ENCODE results near the gene RMDN3. TPM values are rescaled to one million over a fixed set of nuclear protein-coding genes. Genes with fewer than 3 reads are reported as not detected.

RMDN3 gene
- total RNA-seq, 4 donors from 2014 or later, result 21.3 to 31.9 (median 26.4) TPM

- peaks cover 4 to 61% (median 19%) of the 10 kb centered on the region in 3 donors for H3K36me3 ChIP-seq
Observed at GRCh38 chr15:40751745-40752144, 3.3 kb downstream of the RMDN3 start.

DNA sequence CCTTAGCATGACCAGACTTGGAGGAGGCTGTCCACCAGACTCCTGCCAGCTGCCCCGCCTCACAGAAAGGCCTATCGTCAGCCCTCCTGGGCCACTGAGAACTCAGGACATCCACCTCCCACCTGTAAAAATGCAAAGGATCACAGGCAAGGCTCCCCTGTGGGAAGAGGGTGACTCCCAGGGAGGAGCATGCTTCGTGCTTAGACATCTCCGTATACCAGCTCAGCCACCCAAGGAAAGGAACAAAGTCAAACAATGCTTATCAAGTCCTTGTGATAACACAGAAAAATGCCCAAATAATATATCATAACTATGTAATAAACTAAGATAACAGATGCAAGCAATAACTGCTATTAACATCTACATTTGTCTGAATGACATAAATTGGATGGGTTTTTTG, 4.2 kb downstream of the RMDN3 start:
- no peaks in the 10 kb centered on the region for H3K27me3 ChIP-seq
- no peaks in the 10 kb centered on the region for H3K9me3 ChIP-seq

More at GRCh38 chr15:40751745-40752144, 3.3 kb downstream of the RMDN3 start:
- WGBS, 2 donors, result 93 to 100% methylated on average over 1 to 7 of the region's 12 CpGs
- peaks cover 6 to 35% (median 7%) of the 10 kb centered on the region in 3 donors for H3K4me1 ChIP-seq
- no peaks in the 10 kb centered on the region for H3K27me3 ChIP-seq
- H3K4me3 ChIP-seq, result no peak overlapping the region
- TF ChIP-seq CTCF (IDR thresholded peaks at IDR 0.05) (no peak), POLR2A (IDR thresholded peaks at IDR 0.05) (no peak)
- H3K9me3 ChIP-seq, result no peaks in the 10 kb centered on the region
- H3K27ac ChIP-seq, result no peak overlapping the region
- intact Hi-C loops (cut with DNase I), result no loop called here
- no peak for DNase-seq

GRCh38 chr15:40749151-40749630, 5.9 kb downstream of the RMDN3 start:
- H3K4me3 ChIP-seq, result no peak overlapping the region
- WGBS, 2 donors, result 93 to 100% methylated on average over 1 to 4 of the region's 4 CpGs
- intact Hi-C loops (cut with DNase I), result no loop called here

More for the DNA sequence above, 4.2 kb downstream of the RMDN3 start:
- intact Hi-C loops (cut with DNase I), result no loop called here
- Histone ChIP-seq H3K4me3 (no peak overlapping the region), H3K36me3 (peaks cover 4 to 66% (median 19%) of the 10 kb centered on the region in 3 donors), H3K27ac (no peak overlapping the region), H3K4me1 (peaks cover 6 to 33% (median 7%) of the 10 kb centered on the region in 3 donors)
- WGBS, 2 donors, result 82 to 88% methylated on average over 4 of the region's 4 CpGs
- TF ChIP-seq CTCF (IDR thresholded peaks at IDR 0.05), result no peak
- TF ChIP-seq POLR2A (IDR thresholded peaks at IDR 0.05), result no peak
- DNase-seq, result no peak

DNA sequence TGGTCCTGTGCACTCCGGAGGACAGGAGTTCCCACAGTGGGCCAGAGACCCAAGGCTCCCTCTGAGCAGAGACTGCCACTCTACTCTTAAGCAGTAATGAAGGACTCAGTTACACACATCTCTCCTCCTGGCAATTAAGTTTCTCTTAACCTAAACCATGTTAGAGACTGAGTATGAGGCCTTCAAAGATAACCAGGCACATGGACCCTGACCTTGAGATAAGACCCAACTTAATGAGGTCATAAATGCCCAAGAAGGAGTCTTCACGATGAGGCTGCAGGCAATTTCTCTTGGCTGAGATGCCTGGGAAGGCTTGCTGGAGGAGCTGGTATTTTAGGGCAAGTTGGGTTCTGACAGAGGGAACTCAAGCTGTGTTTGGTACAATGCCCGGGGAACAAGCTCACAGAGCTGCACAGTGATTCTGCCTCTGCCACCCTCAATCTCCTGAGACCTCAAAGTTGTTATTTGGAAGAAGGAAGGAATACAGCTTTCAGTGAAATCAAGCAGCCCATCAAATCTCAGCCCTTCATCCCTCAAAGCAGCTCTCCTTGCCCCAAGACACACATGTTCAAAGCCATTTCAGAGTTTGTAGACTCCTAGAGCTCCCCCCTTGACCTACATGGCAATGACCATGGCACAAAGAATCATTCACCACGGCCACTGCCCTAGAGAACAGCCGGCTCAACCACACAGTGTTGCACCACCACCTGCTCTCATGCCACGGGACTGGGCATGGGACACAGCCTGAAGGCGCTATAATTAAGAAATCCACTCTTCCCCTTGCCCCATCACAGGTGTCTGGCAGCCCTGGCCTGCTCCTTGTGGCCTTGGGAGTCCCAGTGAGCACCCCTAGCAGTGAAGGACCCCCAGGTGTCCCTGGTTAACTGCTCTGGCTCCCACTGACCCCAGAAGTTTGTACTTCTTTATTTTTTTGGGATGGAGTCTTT, 7.1 kb downstream of the RMDN3 start:
- 68 to 72% methylated on average over 5 to 6 of the region's 7 CpGs for whole genome bisulfite sequencing, 2 donors
- Histone ChIP-seq H3K4me3 (no peak overlapping the region), H3K4me1 (peaks cover 0 to 10% (median 0%) of the 10 kb centered on the region in 3 donors), H3K36me3 (peaks cover 10 to 95% (median 23%) of the 10 kb centered on the region in 3 donors), H3K9me3 (no peaks in the 10 kb centered on the region), H3K27ac (no peak overlapping the region), H3K27me3 (no peaks in the 10 kb centered on the region)
- intact Hi-C loops (cut with DNase I), result no loop called here
- no peak for DNase-seq
- no peak for TF ChIP-seq POLR2A (IDR thresholded peaks at IDR 0.05)
- no peak for TF ChIP-seq CTCF (IDR thresholded peaks at IDR 0.05)

More at GRCh38 chr15:40749151-40749630, 5.9 kb downstream of the RMDN3 start:
- Histone ChIP-seq H3K27me3 (no peaks in the 10 kb centered on the region), H3K27ac (no peak overlapping the region), H3K9me3 (no peaks in the 10 kb centered on the region), H3K36me3 (peaks cover 4 to 82% (median 19%) of the 10 kb centered on the region in 3 donors), H3K4me1 (peaks cover under 1 to 22% (median 4%) of the 10 kb centered on the region in 3 donors)
- DNase-seq, result no peak
- TF ChIP-seq POLR2A (IDR thresholded peaks at IDR 0.05) (no peak), CTCF (IDR thresholded peaks at IDR 0.05) (no peak)

DNA sequence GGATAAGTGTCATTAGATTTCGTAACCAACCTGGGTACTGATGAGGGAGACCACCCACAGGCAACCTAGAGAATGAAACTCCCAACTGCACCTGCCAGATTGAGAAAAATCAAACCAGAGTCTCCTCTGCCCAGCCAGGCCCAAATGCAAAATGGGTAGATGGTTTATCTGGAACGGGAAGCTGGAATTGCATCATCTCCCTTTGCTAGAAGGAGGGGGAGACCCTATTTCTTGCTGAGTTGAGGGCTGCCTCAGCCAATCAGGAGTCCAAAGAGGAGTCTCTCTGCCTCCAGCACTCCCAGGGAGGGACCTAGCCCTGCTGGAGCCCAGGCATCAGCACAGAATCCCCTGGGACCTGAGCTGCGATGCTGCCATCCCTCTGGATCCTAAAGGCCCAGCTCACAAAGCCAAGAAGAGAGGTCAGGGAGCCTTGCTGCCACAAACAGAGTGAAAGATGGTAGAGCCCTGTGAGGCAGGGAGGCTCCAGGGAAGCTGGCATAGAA, 8.1 kb downstream of the RMDN3 start:
- H3K36me3 ChIP-seq, result peaks cover 10 to 95% (median 23%) of the 10 kb centered on the region in 3 donors
- H3K4me3 ChIP-seq, result no peak overlapping the region
- 77% methylated on average over 2 to 3 of the region's 3 CpGs for WGBS, 2 donors
- H3K27ac ChIP-seq, result no peak overlapping the region
- DNase-seq, result no peak
- intact Hi-C loops (cut with DNase I), result no loop called here
- peaks cover 0 to under 1% (median 0%) of the 10 kb centered on the region in 3 donors for H3K4me1 ChIP-seq
- TF ChIP-seq CTCF (IDR thresholded peaks at IDR 0.05) (no peak), POLR2A (IDR thresholded peaks at IDR 0.05) (no peak)
- no peaks in the 10 kb centered on the region for H3K9me3 ChIP-seq
- H3K27me3 ChIP-seq, result no peaks in the 10 kb centered on the region

Data from esophagus squamous epithelium (tissue), 5 donors.